ENCODE results near the gene CCDC32. TPM values are rescaled to one million over a fixed set of nuclear protein-coding genes. Genes with fewer than 3 reads are reported as not detected.
A peak's percentile ranks its signal among the peaks of the same experiment; 100 is the strongest.

Gene CCDC32
- total and polyA plus RNA-seq, 2 of the 8 experiments (the other 6 are each of a cell fraction or from before 2014, with no cell fraction given) = 8.9 to 12.1 TPM

GRCh38 chr15:40569129-40569953, 4.5 kb upstream of the CCDC32 start, which contains the start of gene RPUSD2 (continued):
- no peak; the same call in 1 of the 2 replicates for TF ChIP-seq BACH1 (IDR thresholded peaks at IDR 0.05; ENCODE audit: low read length)
- TF ChIP-seq CHD2 (IDR thresholded peaks at IDR 0.05; ENCODE audit: low read length) = peak; percentile 69
- no peak for TF ChIP-seq BRCA1 (IDR thresholded peaks at IDR 0.05; ENCODE audit: low read depth, low read length)
- peak; percentile 93 for TF ChIP-seq KDM5A (IDR thresholded peaks at IDR 0.05; ENCODE audit: low read length)
- peak; percentile 88 for TF ChIP-seq TBP (IDR thresholded peaks at IDR 0.05; ENCODE audit: low read depth, low read length)
- no peak for TF ChIP-seq JUND (IDR thresholded peaks at IDR 0.05; ENCODE audit: low read length)
- peak; percentile 60; the same call in 1 of the 2 replicates for TF ChIP-seq SP1 (IDR thresholded peaks at IDR 0.05; ENCODE audit: low read depth, low read length)
- no peak for TF ChIP-seq CHD7 (IDR thresholded peaks at IDR 0.05; ENCODE audit: insufficient replicate concordance, low read length)
- TF ChIP-seq RAD21 (IDR thresholded peaks at IDR 0.05 in 1 of 2, conservative IDR thresholded peaks at IDR 0.05 in 1 of 2; ENCODE audit: low read depth in 2 of 2, low read length in 2 of 2) = no peak
- TF ChIP-seq ATF3 (IDR thresholded peaks at IDR 0.05; ENCODE audit: insufficient read depth, low read depth, low read length) = peak; percentile 51; the same call in 1 of the 2 replicates
